CD4-positive, alpha-beta memory T cell (primary cell): ENCODE data around the gene XXYLT1. TPM values are rescaled to one million over a fixed set of nuclear protein-coding genes. Genes with fewer than 3 reads are reported as not detected.

Experiments
- CTCF ChIA-PET: fragments of 350-600 bp; sonication (Branson Sonifier 250); formaldehyde crosslinking; loops from one replicate; lab custom pipeline; 2021; ENCODE audit warnings: inconsistent platforms; ENCODE audit not compliant: partially characterized antibody; lab: Charles Lee
- POLR2A ChIA-PET: fragments of 350-600 bp; sonication (Branson Sonifier 250); formaldehyde crosslinking; loops from one replicate; lab custom pipeline; 2021; ENCODE audit not compliant: partially characterized antibody; lab: Charles Lee
- DNase-seq, 5 donors: peaks; one replicate each; pipeline versions ENCODE4 v3.0.0 to v3.0.0-alpha.2; 2020 to 2022; ENCODE audit warnings: mixed read lengths in 1 of 5
- H3K27ac ChIP-seq: one replicate; pipeline ENCODE4 v1.7.0; 2013; ENCODE audit warnings: low read depth, low read length
- H3K27me3 ChIP-seq: 2 replicates; pipeline ENCODE4 v1.7.0; 2013; ENCODE audit warnings: mild to moderate bottlenecking, low read length, moderate library complexity; ENCODE audit not compliant: insufficient read depth
- H3K36me3 ChIP-seq: 2 replicates; pipeline ENCODE4 v1.7.0; 2013; ENCODE audit warnings: mild to moderate bottlenecking, low read length, moderate library complexity; ENCODE audit not compliant: insufficient read depth
- H3K4me1 ChIP-seq: 2 replicates; pipeline ENCODE4 v1.7.0; 2013; ENCODE audit warnings: mild to moderate bottlenecking, low read length, moderate library complexity; ENCODE audit not compliant: insufficient read depth
- H3K4me3 ChIP-seq, 2 donors: one replicate each; pipeline ENCODE4 v1.7.0; 2013; ENCODE audit warnings: low read length in 2 of 2, mild to moderate bottlenecking in 1 of 2
- H3K9me3 ChIP-seq, 2 donors: one replicate each; pipeline ENCODE4 v1.7.0; 2013; ENCODE audit warnings: low read length in 2 of 2, control low read depth in 1 of 2; ENCODE audit not compliant: control insufficient read depth in 1 of 2
- H3K27ac Mint-ChIP-seq, 7 donors: one replicate each; pipeline ENCODE4 v1.8.0; 2020 to 2021; ENCODE audit warnings: mixed read lengths in 7 of 7, mild to moderate bottlenecking in 6 of 7, inconsistent platforms in 3 of 7, moderate library complexity in 3 of 7
- H3K27me3 Mint-ChIP-seq, 2 donors: one replicate each; pipeline ENCODE4 v1.8.0; 2020 to 2021; ENCODE audit warnings: mixed read lengths in 2 of 2
- H3K36me3 Mint-ChIP-seq, 2 donors: one replicate each; pipeline ENCODE4 v1.8.0; 2020 to 2021; ENCODE audit warnings: mixed read lengths in 2 of 2, inconsistent platforms in 1 of 2, mild to moderate bottlenecking in 1 of 2
- H3K4me1 Mint-ChIP-seq, 4 donors: one replicate each; pipeline ENCODE4 v1.8.0; 2020 to 2021; ENCODE audit warnings: mixed read lengths in 4 of 4, mild to moderate bottlenecking in 1 of 4
- H3K4me3 Mint-ChIP-seq, 8 donors: one replicate each; pipeline ENCODE4 v1.8.0; 2020 to 2021; ENCODE audit warnings: mixed read lengths in 8 of 8, mild to moderate bottlenecking in 7 of 8, moderate library complexity in 6 of 8, inconsistent platforms in 3 of 8
- H3K9me3 Mint-ChIP-seq, 8 donors: one replicate each; pipeline ENCODE4 v1.8.0; 2020 to 2021; ENCODE audit warnings: mixed read lengths in 8 of 8, mild to moderate bottlenecking in 5 of 8, inconsistent platforms in 3 of 8, moderate library complexity in 1 of 8
- intact Hi-C: fragments of 100-400 bp; cut with micrococcal nuclease; formaldehyde crosslinking; loops from one replicate; pipeline ENCODE4 v1.15.1; 2023
- polyA plus RNA-seq, 2 donors: library from polyadenylated mRNA; unstranded; fragments of 300-500 nt; fragmentation: Illumina TruSeq; gene quantifications; one replicate each; pipeline ENCODE4 v1.2.3, GENCODE V29; 2021
- total RNA-seq, 2 experiments: library from RNA; stranded (reverse); gene quantifications; one replicate each; pipeline ENCODE4 v1.2.3, GENCODE V29; 2021

Gene XXYLT1
- total and polyA plus RNA-seq, 4 experiments from 2014 or later: 3.9 to 6.3 (median 4.3) TPM

GRCh38 chr3:195267096-195267495 lies 3.9 kb downstream of the XXYLT1 start:
- intact Hi-C loops: no loop called here
- peaks cover 25% of the 10 kb centered on the region for H3K4me1 ChIP-seq
- no peak overlapping the region for H3K27ac Mint-ChIP-seq
- ChIA-PET CTCF (interaction anchor here (1.0 to 1.9 kb wide), 3 partner anchors 270 to 595 kb away, joined by 3 to 4 read pairs (median 3); partner anchors contain the start of gene LSG1), POLR2A (no interaction called here)
- H3K4me3 ChIP-seq: no peak overlapping the region
- peaks cover 10 to 27% (median 20%) of the 10 kb centered on the region in 4 donors for H3K4me1 Mint-ChIP-seq
- no peak overlapping the region for H3K4me3 Mint-ChIP-seq
- H3K36me3 Mint-ChIP-seq: peaks cover 0 to 8% of the 10 kb centered on the region in 2 donors
- no peaks in the 10 kb centered on the region for H3K9me3 ChIP-seq
- H3K9me3 Mint-ChIP-seq: no peaks in the 10 kb centered on the region
- no peak for DNase-seq
- H3K27me3 ChIP-seq: no peaks in the 10 kb centered on the region
- no peak overlapping the region for H3K27ac ChIP-seq
- H3K27me3 Mint-ChIP-seq: no peaks in the 10 kb centered on the region
- no peaks in the 10 kb centered on the region for H3K36me3 ChIP-seq

GRCh38 chr3:195266428-195266827 lies 4.5 kb downstream of the XXYLT1 start:
- Histone ChIP-seq H3K4me1 (peaks cover 21% of the 10 kb centered on the region), H3K36me3 (no peaks in the 10 kb centered on the region), H3K27me3 (no peaks in the 10 kb centered on the region), H3K4me3 (no peak overlapping the region), H3K9me3 (no peaks in the 10 kb centered on the region), H3K27ac (no peak overlapping the region)
- DNase-seq: no peak
- H3K27me3 Mint-ChIP-seq: no peaks in the 10 kb centered on the region
- no peaks in the 10 kb centered on the region for H3K9me3 Mint-ChIP-seq
- peaks cover 8 to 22% (median 15%) of the 10 kb centered on the region in 4 donors for H3K4me1 Mint-ChIP-seq
- H3K27ac Mint-ChIP-seq: no peak overlapping the region
- ChIA-PET POLR2A (no interaction called here), CTCF (interaction anchor here (1.9 kb wide), 1 partner anchor 579 kb away, joined by 4 read pairs; no protein-coding TSS in a partner anchor)
- peaks cover 0 to 6% of the 10 kb centered on the region in 2 donors for H3K36me3 Mint-ChIP-seq
- no peak overlapping the region for H3K4me3 Mint-ChIP-seq
- intact Hi-C loops: no loop called here

- Histone ChIP-seq H3K9me3 (no peaks in the 10 kb centered on the region), H3K4me1 (peaks cover 30% of the 10 kb centered on the region), H3K27ac (no peak overlapping the region), H3K36me3 (no peaks in the 10 kb centered on the region), H3K4me3 (no peak overlapping the region), H3K27me3 (no peaks in the 10 kb centered on the region)
- H3K4me3 Mint-ChIP-seq: peak overlapping the region in 1 of 8 donors; percentile 15
- H3K36me3 Mint-ChIP-seq: peaks cover 0 to 6% of the 10 kb centered on the region in 2 donors
- ChIA-PET POLR2A (no interaction called here), CTCF (interaction anchor here (1.2 to 2.0 kb wide), 3 partner anchors 257 to 583 kb away, joined by 4 to 9 read pairs (median 5); no protein-coding TSS in a partner anchor)
- no peak for DNase-seq
- intact Hi-C loops: no loop called here
- H3K27ac Mint-ChIP-seq: no peak overlapping the region
- H3K4me1 Mint-ChIP-seq: peaks cover 10 to 30% (median 20%) of the 10 kb centered on the region in 4 donors
- H3K27me3 Mint-ChIP-seq: no peaks in the 10 kb centered on the region
- no peaks in the 10 kb centered on the region for H3K9me3 Mint-ChIP-seq
Measured at GRCh38 chr3:195265363-195265976, 5.5 kb downstream of the XXYLT1 start.

- H3K36me3 Mint-ChIP-seq: peaks cover 0 to 6% of the 10 kb centered on the region in 2 donors
- Histone ChIP-seq H3K27me3 (no peaks in the 10 kb centered on the region), H3K36me3 (no peaks in the 10 kb centered on the region), H3K9me3 (no peaks in the 10 kb centered on the region), H3K27ac (no peak overlapping the region), H3K4me3 (no peak overlapping the region), H3K4me1 (peaks cover 23% of the 10 kb centered on the region)
- no peaks in the 10 kb centered on the region for H3K9me3 Mint-ChIP-seq
- ChIA-PET POLR2A (interaction anchor here (4.1 kb wide), 1 partner anchor 7 kb away, joined by 31 read pairs; the partner anchor contains the start of gene XXYLT1), CTCF (interaction anchor here (1.0 to 2.0 kb wide), 3 partner anchors 29 to 592 kb away, joined by 3 to 9 read pairs (median 4); partner anchors contain the start of gene LSG1)
- H3K27ac Mint-ChIP-seq: peak overlapping the region in 1 of 7 donors; percentile 59
- H3K4me1 Mint-ChIP-seq: peaks cover 6 to 20% (median 11%) of the 10 kb centered on the region in 4 donors
- peak overlapping the region in 1 of 8 donors; percentile 57 for H3K4me3 Mint-ChIP-seq
- no peaks in the 10 kb centered on the region for H3K27me3 Mint-ChIP-seq
- intact Hi-C loops: no loop called here
- no peak for DNase-seq
Measured at GRCh38 chr3:195263925-195264600, 6.9 kb downstream of the XXYLT1 start.

GRCh38 chr3:195263193-195263924 lies 7.6 kb downstream of the XXYLT1 start:
- intact Hi-C loops: no loop called here
- ChIA-PET CTCF (interaction anchor here (0.9 to 3.3 kb wide), 5 partner anchors 23 to 587 kb away, joined by 3 to 35 read pairs (median 3); no protein-coding TSS in a partner anchor), POLR2A (interaction anchor here (4.1 kb wide), 1 partner anchor 7 kb away, joined by 31 read pairs; the partner anchor contains the start of gene XXYLT1)
- H3K4me3 ChIP-seq: no peak overlapping the region
- peaks cover 26% of the 10 kb centered on the region for H3K4me1 ChIP-seq
- Mint-ChIP-seq H3K27me3 (no peaks in the 10 kb centered on the region), H3K4me3 (no peak overlapping the region), H3K4me1 (peaks cover 7 to 21% (median 13%) of the 10 kb centered on the region in 4 donors), H3K36me3 (peaks cover 0 to 6% of the 10 kb centered on the region in 2 donors), H3K9me3 (no peaks in the 10 kb centered on the region), H3K27ac (no peak overlapping the region)
- DNase-seq: no peak
- H3K36me3 ChIP-seq: no peaks in the 10 kb centered on the region
- H3K27me3 ChIP-seq: no peaks in the 10 kb centered on the region
- H3K27ac ChIP-seq: no peak overlapping the region
- no peaks in the 10 kb centered on the region for H3K9me3 ChIP-seq

- peaks cover 27% of the 10 kb centered on the region for H3K4me1 ChIP-seq
- no peaks in the 10 kb centered on the region for H3K9me3 Mint-ChIP-seq
- no peaks in the 10 kb centered on the region for H3K9me3 ChIP-seq
- H3K36me3 Mint-ChIP-seq: peaks cover 0 to 6% of the 10 kb centered on the region in 2 donors
- H3K4me3 Mint-ChIP-seq: peak overlapping the region in 1 of 8 donors; percentile 52
- DNase-seq: no peak
- no peaks in the 10 kb centered on the region for H3K27me3 Mint-ChIP-seq
- H3K36me3 ChIP-seq: no peaks in the 10 kb centered on the region
- CTCF ChIA-PET: interaction anchor here (0.6 to 3.3 kb wide), 7 partner anchors 9 to 591 kb away, joined by 3 to 43 read pairs (median 18); partner anchors contain the start of genes LSG1 and XXYLT1
- H3K27ac Mint-ChIP-seq: peak overlapping the region in 1 of 7 donors; percentile 19
- no peaks in the 10 kb centered on the region for H3K27me3 ChIP-seq
- POLR2A ChIA-PET: interaction anchor here (2.1 to 4.1 kb wide), 3 partner anchors 9 to 590 kb away, joined by 17 to 31 read pairs (median 18); partner anchors contain the start of genes FAM43A, LSG1 and XXYLT1
- intact Hi-C loops: no loop called here
- no peak overlapping the region for H3K4me3 ChIP-seq
- no peak overlapping the region for H3K27ac ChIP-seq
- H3K4me1 Mint-ChIP-seq: peaks cover 8 to 24% (median 14%) of the 10 kb centered on the region in 4 donors
Measured at GRCh38 chr3:195261925-195262324, 9.0 kb downstream of the XXYLT1 start.
